Epithelial cell of esophagus (primary cell): Measurements from ENCODE around the gene TMPRSS9.

Experiments
- DNase-seq: peaks from one replicate; pipeline ENCODE4 v3.0.0; 2010; ENCODE audit warnings: low read depth
- H3K4me3 ChIP-seq: 2 replicates; pipeline ENCODE4 v1.5.1; 2011; ENCODE audit warnings: mild to moderate bottlenecking, low read length, control low read depth
- CTCF ChIP-seq: IDR thresholded peaks from 2 replicates; pipeline ENCODE4 v1.5.1; 2011; ENCODE audit warnings: low read depth, mild to moderate bottlenecking, low read length, control low read depth, inconsistent platforms; ENCODE audit not compliant: insufficient read depth; ENCODE audit errors: missing control alignments

TMPRSS9 gene

GRCh38 chr19:2359992-2360685 is at the start of gene TMPRSS9:
Gene TMPRSS9, plus strand, starts transcription at chr19:2360265. Its CDS starts 29,521 bp downstream, at chr19:2389786.
- H3K4me3 ChIP-seq = no peak within 1 kb of the TSS
- TF ChIP-seq CTCF = no peak
- DNase-seq = no peak

- H3K4me3 ChIP-seq = no peak overlapping the region
- no peak for TF ChIP-seq CTCF
- no peak for DNase-seq
Measured at GRCh38 chr19:2311093-2311492, 49.0 kb upstream of the TMPRSS9 start.

DNA sequence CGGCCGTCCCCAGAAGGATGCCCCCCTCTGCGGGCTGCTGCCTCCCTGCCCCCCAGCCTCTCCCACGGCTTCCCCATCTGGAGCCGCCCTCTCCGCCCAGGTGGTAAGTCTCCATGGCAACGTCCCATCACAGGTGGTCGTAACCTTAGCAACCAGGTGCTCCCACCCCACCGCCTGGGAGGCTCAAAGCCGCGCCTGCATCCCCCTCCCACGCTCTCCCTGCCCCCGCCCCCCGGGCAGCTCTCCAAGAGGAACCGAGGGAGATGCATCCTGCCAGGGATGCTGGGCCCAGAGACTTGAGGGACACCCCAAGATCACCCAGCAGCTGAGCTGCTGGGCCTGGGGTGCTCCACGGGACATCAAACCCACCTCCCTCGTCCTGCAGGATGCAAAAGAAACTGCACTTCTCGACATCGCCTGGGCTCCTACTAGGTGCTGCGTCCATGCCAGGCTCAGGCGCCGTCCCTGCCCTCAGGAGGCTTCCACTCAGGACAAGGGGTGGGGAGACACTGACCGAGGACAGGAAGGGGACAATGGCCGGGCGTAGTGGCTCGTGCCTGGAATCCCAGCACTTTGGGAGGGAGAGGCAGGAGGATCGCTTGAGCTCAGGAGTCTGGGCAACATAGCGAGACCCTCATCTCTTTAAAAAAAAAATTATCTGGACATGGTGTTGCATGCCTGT is 47.1 kb upstream of the TMPRSS9 start:
- DNase-seq = no peak
- no peak for TF ChIP-seq CTCF
- no peak overlapping the region for H3K4me3 ChIP-seq

DNA sequence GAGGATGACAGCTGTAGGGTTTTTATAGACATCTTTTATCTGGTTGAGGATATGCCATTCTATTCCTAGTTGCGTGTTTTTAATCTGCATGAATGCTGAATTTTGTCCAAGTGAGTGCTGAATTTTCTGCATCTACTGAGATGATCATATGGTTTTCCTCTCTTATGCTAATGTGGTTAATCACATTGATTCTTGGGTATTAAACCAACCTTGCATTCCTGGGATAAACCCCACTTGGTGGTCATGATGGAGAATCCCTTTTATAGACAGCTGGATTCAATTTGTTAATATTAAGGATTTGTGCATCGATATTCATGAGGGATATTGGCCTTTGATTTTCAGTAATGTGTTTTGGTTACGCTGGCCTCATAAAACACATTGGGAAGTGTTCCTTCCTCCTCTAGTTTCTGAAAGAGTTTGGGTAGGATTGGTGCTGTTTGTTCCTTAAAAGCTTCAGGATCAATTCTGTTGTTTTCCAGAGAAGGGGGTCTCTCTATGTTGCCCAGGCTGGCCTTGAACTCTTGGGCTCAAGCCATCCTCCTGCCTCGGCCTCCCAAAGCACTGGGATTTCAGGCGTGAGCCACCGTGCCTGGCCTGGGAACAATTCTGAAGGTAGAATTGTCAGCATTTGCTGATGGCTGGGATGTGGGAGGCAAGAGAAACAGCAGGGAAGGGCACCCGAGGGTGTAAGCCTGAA is 44.8 kb upstream of the TMPRSS9 start:
- no peak overlapping the region for H3K4me3 ChIP-seq
- TF ChIP-seq CTCF = no peak
- no peak for DNase-seq

DNA sequence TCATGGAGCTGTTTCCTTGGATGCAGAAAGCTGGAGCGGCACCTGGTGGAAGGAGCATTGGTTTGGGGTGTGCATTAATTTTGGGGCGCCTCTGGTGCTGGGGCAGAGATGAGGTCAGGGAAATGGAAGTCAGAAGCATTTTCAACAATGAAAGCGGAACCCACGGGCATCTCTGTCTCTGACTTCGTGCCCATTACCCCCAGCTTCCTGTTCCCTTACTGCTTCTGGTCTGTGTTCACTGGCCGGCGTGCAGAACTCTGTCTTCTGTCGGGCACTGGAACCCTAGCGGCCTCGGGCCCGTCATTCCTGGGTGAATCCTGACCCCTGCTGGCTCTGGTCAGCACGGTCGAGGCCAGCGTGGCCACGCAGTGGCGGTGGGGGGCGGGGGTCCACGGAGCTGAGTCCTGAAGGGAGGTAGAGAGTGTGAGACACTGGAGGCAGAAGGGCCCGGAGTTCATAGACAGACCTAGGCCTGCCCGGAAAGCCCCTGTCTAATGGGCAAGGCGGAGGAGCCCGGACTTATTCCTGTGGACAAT is 44.2 kb upstream of the TMPRSS9 start:
- TF ChIP-seq CTCF = no peak
- no peak overlapping the region for H3K4me3 ChIP-seq
- no peak for DNase-seq

DNA sequence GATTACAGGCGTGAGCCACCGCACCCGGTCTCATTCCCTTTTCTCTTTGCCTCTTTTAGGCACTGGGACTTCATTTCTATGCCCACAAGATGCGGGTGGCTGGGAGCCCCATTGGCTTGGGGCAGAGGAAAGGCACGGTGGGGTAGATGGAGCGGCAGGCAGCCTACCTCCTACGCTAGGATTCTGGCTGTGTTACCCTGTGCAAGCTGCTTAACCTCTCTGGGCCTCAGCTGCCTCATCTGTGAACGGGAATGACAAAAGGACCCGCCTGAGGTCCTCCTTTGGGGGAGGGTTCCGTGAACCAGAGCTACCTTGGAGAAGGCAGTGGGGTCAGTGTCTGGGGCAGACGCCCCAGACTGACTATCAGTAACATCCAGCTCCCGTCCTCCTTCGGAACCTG is 42.8 kb upstream of the TMPRSS9 start:
- H3K4me3 ChIP-seq = no peak overlapping the region
- DNase-seq = no peak
- no peak for TF ChIP-seq CTCF
